Measurements from ENCODE around the gene TMEM132D.
"Not testable (repeated sequence)": the region's sequence is repeated elsewhere in the genome, so short reads cannot be mapped to it uniquely, and the experiment has no call there.

The TMEM132D gene

DNA sequence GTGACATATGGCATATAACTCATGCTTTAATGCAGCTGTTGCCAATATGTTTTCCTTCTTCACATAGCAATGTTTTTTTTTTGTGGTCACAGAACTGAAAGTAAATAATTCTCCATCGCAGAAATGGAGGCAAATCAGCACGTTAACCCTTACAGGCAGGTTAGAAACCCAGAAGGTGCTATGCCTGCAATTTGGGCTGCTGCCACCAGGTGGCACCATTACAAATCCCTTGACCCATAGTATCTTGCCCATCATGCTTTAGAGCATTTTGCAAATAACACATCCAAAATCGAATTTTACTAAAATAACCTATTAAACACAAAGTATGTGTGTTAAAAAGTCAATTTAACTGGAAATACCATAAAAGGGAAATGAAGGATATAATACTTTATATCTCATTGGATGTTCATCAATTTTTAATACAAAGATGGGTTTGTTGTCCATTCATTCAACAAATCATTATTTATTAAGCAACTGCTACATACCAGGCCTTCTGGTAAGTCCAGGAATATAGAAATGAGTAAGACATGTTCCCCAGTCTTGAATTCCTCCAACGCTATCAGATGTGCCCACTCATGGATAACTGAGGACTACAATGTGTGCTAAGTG is 710.5 kb downstream of the TMEM132D start:
- Histone ChIP-seq H3K36me3 (ENCODE audit: control insufficient read depth in 5 of 5, insufficient read depth in 5 of 5, low read length in 5 of 5) (no peaks in the 10 kb centered on the region), H3K27me3 (ENCODE audit: control insufficient read depth in 5 of 5, insufficient read depth in 4 of 5, low read length in 5 of 5) (no peaks in the 10 kb centered on the region), H3K9ac (ENCODE audit: low read length in 5 of 5) (no peak overlapping the region), H3K27ac (ENCODE audit: low read depth, low read length) (no peak overlapping the region), H3K4me3 (ENCODE audit: low read depth in 1 of 5, low read length in 5 of 5) (no peak overlapping the region), H3K9me3 (ENCODE audit: control insufficient read depth in 5 of 5, low read length in 5 of 5) (peaks cover 0 to 5% (median 4%) of the 10 kb centered on the region in 5 donors), H3K4me1 (ENCODE audit: control insufficient read depth in 5 of 5, insufficient read depth in 5 of 5, low read length in 5 of 5) (no peaks in the 10 kb centered on the region)

DNA sequence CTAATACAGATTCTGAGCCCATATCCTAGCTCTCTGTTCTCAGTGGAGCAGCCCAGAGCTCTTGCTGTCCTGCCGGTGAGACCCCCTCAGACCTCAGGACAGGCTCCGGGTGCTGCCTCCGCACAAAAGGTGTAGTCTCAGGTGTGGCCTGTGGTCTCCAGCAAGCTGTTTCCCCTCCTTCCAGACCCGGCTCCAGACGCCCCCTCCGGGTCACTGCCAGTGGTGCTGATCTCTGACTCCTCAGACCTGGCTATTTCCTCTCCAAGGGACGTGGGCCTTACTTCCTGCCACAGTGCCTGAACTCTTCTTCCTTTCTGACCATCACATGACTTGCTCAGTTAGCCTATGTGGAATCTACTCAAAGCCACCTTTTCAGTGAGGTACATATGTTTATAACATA is 713.0 kb downstream of the TMEM132D start:
- Histone ChIP-seq H3K9ac (ENCODE audit: low read length in 5 of 5) (no peak overlapping the region), H3K27me3 (ENCODE audit: control insufficient read depth in 5 of 5, insufficient read depth in 4 of 5, low read length in 5 of 5) (no peaks in the 10 kb centered on the region)

GRCh38 chr12:129189879-129190278 is 713.9 kb downstream of the TMEM132D start:
- H3K4me3 ChIP-seq (ENCODE audit: low read depth in 1 of 5, low read length in 5 of 5); H3K36me3 ChIP-seq (ENCODE audit: control insufficient read depth in 5 of 5, insufficient read depth in 5 of 5, low read length in 5 of 5); H3K27me3 ChIP-seq (ENCODE audit: control insufficient read depth in 5 of 5, insufficient read depth in 4 of 5, low read length in 5 of 5); H3K9me3 ChIP-seq (ENCODE audit: control insufficient read depth in 5 of 5, low read length in 5 of 5); H3K4me1 ChIP-seq (ENCODE audit: control insufficient read depth in 5 of 5, insufficient read depth in 5 of 5, low read length in 5 of 5); H3K9ac ChIP-seq (ENCODE audit: low read length in 5 of 5); H3K27ac ChIP-seq (ENCODE audit: low read depth, low read length): not testable (repeated sequence)

More for the DNA sequence above, 713.0 kb downstream of the TMEM132D start:
- Histone ChIP-seq H3K36me3 (ENCODE audit: control insufficient read depth in 5 of 5, insufficient read depth in 5 of 5, low read length in 5 of 5) (no peaks in the 10 kb centered on the region), H3K4me1 (ENCODE audit: control insufficient read depth in 5 of 5, insufficient read depth in 5 of 5, low read length in 5 of 5) (no peaks in the 10 kb centered on the region), H3K27ac (ENCODE audit: low read depth, low read length) (no peak overlapping the region), H3K9me3 (ENCODE audit: control insufficient read depth in 5 of 5, low read length in 5 of 5) (peaks cover 0 to 5% (median 4%) of the 10 kb centered on the region in 5 donors), H3K4me3 (ENCODE audit: low read depth in 1 of 5, low read length in 5 of 5) (no peak overlapping the region)

DNA sequence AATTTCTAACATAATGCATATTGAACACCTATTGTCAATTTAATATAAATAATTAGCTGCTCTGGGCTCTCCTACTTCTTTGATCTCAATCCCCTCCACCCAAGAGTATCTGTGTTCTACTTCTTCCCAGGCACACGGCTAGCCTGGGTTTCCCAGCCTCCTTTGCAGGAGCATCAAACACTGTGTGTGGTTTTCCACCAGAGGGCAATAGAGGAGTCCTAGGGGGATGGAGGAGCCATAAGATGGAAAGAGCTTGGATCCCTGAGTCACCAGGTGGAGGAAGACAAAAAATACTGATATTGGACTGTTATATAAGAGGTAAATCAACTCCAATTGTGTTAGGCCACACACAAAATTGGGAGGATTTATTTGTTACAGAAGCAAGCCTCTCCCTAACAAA is 716.9 kb downstream of the TMEM132D start:
- Histone ChIP-seq H3K36me3 (ENCODE audit: control insufficient read depth in 5 of 5, insufficient read depth in 5 of 5, low read length in 5 of 5) (no peaks in the 10 kb centered on the region), H3K9ac (ENCODE audit: low read length in 5 of 5) (no peak overlapping the region), H3K27ac (ENCODE audit: low read depth, low read length) (no peak overlapping the region), H3K4me1 (ENCODE audit: control insufficient read depth in 5 of 5, insufficient read depth in 5 of 5, low read length in 5 of 5) (no peaks in the 10 kb centered on the region), H3K9me3 (ENCODE audit: control insufficient read depth in 5 of 5, low read length in 5 of 5) (peaks cover 0 to 3% (median 0%) of the 10 kb centered on the region in 5 donors), H3K4me3 (ENCODE audit: low read depth in 1 of 5, low read length in 5 of 5) (no peak overlapping the region), H3K27me3 (ENCODE audit: control insufficient read depth in 5 of 5, insufficient read depth in 4 of 5, low read length in 5 of 5) (peaks cover 0 to 2% (median 0%) of the 10 kb centered on the region in 5 donors)

GRCh38 chr12:129185855-129186254 is 718.0 kb downstream of the TMEM132D start:
- H3K4me1 ChIP-seq (ENCODE audit: control insufficient read depth in 5 of 5, insufficient read depth in 5 of 5, low read length in 5 of 5) = no peaks in the 10 kb centered on the region
- no peak overlapping the region for H3K27ac ChIP-seq (ENCODE audit: low read depth, low read length)
- no peak overlapping the region for H3K9ac ChIP-seq (ENCODE audit: low read length in 5 of 5)
- H3K4me3 ChIP-seq (ENCODE audit: low read depth in 1 of 5, low read length in 5 of 5) = no peak overlapping the region
- peaks cover 0 to 2% (median 0%) of the 10 kb centered on the region in 5 donors for H3K27me3 ChIP-seq (ENCODE audit: control insufficient read depth in 5 of 5, insufficient read depth in 4 of 5, low read length in 5 of 5)
- H3K9me3 ChIP-seq (ENCODE audit: control insufficient read depth in 5 of 5, low read length in 5 of 5) = peaks cover 0 to 3% (median 0%) of the 10 kb centered on the region in 5 donors
- H3K36me3 ChIP-seq (ENCODE audit: control insufficient read depth in 5 of 5, insufficient read depth in 5 of 5, low read length in 5 of 5) = no peaks in the 10 kb centered on the region

DNA sequence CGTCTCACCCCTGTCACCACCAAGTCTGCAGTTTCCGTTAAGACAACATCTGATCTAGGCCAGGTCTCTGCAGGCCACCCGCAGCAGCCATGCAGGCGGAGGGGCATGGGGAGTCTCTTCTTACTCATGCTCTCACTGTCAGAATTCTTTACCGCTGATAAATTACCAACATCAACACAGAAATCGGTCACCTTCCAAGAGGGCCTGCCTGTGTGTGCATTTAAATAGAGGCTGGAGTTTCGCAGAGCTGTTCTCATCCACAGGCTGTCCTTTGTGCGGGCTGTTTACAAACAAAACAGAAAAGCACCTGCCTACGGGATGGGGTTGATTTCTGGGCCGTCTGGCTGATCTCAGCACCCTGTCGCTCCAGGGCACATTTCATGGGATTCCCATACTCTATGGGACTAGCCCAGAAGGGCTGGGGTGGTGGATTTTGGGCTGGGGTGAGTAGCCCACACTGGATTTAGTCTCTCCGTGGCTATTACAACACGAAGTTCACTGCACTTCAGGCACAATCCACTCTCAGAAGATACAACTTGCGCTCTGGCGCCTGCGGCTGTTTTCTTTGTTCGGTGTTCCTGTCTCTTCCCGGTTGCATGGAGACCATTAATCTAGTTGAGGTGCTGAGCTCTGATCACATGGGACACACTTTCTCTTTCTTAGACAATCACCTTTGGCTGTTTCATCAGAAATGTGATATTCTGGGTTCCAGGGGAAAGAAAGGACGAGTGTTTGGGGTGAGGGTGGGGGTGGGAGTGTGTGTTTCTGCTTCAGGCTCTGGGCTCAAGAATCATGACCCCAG is 719.5 kb downstream of the TMEM132D start:
- H3K4me3 ChIP-seq (ENCODE audit: low read depth in 1 of 5, low read length in 5 of 5) = no peak overlapping the region
- no peaks in the 10 kb centered on the region for H3K4me1 ChIP-seq (ENCODE audit: control insufficient read depth in 5 of 5, insufficient read depth in 5 of 5, low read length in 5 of 5)
- no peak overlapping the region for H3K9ac ChIP-seq (ENCODE audit: low read length in 5 of 5)
- peaks cover 0 to 3% (median 0%) of the 10 kb centered on the region in 5 donors for H3K9me3 ChIP-seq (ENCODE audit: control insufficient read depth in 5 of 5, low read length in 5 of 5)
- no peak overlapping the region for H3K27ac ChIP-seq (ENCODE audit: low read depth, low read length)
- H3K27me3 ChIP-seq (ENCODE audit: control insufficient read depth in 5 of 5, insufficient read depth in 4 of 5, low read length in 5 of 5) = peaks cover 0 to 2% (median 0%) of the 10 kb centered on the region in 5 donors
- H3K36me3 ChIP-seq (ENCODE audit: control insufficient read depth in 5 of 5, insufficient read depth in 5 of 5, low read length in 5 of 5) = no peaks in the 10 kb centered on the region

DNA sequence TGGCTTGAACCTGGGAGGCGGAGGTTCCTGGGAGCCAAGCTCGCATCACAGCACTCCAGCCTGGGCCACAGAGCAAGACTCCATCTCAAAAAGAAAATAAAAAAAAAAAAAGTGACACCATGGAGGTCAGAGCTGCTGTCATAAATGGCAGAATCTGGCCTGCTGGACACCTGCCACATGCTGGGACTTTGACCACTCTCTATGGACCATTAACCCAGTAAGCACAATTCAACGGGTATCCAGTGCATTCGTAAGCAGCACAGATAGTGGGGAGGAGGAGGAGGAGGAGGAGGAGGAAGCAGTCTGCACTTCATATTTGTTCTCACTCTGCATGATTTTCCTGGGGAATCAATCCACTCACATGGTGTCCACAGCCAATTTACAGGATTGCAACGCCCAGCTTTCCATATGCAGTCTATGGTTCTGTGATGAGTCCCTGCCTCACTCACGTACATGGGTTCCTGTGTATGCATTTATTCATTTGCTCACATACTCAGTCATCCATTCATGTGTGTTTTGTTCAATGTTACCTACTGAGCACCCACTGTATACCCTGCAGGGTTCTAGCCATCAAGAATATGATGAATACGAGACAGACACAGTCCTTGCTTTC is 723.8 kb downstream of the TMEM132D start:
- no peaks in the 10 kb centered on the region for H3K36me3 ChIP-seq (ENCODE audit: control insufficient read depth in 5 of 5, insufficient read depth in 5 of 5, low read length in 5 of 5)
- H3K4me3 ChIP-seq (ENCODE audit: low read depth in 1 of 5, low read length in 5 of 5) = no peak overlapping the region
- H3K9ac ChIP-seq (ENCODE audit: low read length in 5 of 5) = no peak overlapping the region
- H3K9me3 ChIP-seq (ENCODE audit: control insufficient read depth in 5 of 5, low read length in 5 of 5) = peaks cover 0 to 6% (median 0%) of the 10 kb centered on the region in 5 donors
- H3K4me1 ChIP-seq (ENCODE audit: control insufficient read depth in 5 of 5, insufficient read depth in 5 of 5, low read length in 5 of 5) = no peaks in the 10 kb centered on the region
- H3K27me3 ChIP-seq (ENCODE audit: control insufficient read depth in 5 of 5, insufficient read depth in 4 of 5, low read length in 5 of 5) = peaks cover 0 to 2% (median 0%) of the 10 kb centered on the region in 5 donors
- no peak overlapping the region for H3K27ac ChIP-seq (ENCODE audit: low read depth, low read length)

DNA sequence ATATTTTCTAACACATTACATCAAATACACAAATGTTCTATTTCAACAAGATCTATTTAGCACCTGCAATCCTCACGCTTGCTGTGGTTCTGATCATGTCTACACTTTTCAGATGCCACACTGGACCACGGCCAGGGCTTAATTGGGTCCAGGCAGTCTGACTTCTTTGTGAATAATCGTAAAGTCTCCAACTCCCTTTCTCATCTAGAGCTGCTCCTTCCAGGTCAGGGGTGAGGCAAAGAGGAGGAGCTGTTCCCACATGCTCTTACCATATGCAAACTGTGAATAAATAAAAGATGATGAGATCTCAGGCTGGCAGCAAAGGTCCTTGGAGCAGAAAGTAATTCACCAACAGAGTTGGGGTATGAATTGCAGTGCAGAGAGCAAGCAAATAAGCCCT is 733.9 kb downstream of the TMEM132D start:
- Histone ChIP-seq H3K27me3 (ENCODE audit: control insufficient read depth in 5 of 5, insufficient read depth in 4 of 5, low read length in 5 of 5) (peaks cover 0 to 4% (median 0%) of the 10 kb centered on the region in 5 donors), H3K4me3 (ENCODE audit: low read depth in 1 of 5, low read length in 5 of 5) (no peak overlapping the region), H3K4me1 (ENCODE audit: control insufficient read depth in 5 of 5, insufficient read depth in 5 of 5, low read length in 5 of 5) (no peaks in the 10 kb centered on the region), H3K36me3 (ENCODE audit: control insufficient read depth in 5 of 5, insufficient read depth in 5 of 5, low read length in 5 of 5) (no peaks in the 10 kb centered on the region), H3K27ac (ENCODE audit: low read depth, low read length) (no peak overlapping the region), H3K9ac (ENCODE audit: low read length in 5 of 5) (no peak overlapping the region), H3K9me3 (ENCODE audit: control insufficient read depth in 5 of 5, low read length in 5 of 5) (peaks cover 0 to 9% (median 7%) of the 10 kb centered on the region in 5 donors)

DNA sequence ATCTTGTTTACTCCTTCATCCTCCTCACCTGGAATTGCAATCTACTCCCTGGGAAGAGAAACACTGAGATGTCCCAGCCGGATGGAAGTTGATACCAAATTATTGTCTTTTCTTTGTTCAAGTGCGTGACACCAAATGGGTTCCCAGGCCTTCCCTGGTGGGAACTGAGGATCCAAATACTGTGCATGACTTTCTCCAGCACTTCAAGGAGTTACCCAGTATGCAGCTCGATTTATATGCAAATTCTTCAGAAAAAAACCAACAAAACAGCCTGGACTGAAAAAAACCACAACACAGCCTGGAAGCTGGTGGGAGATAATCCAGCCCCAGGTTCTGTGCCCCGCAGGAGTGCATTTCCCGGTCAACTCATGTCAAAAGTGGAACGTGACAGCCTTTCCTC is 740.0 kb downstream of the TMEM132D start:
- Histone ChIP-seq H3K9me3 (ENCODE audit: control insufficient read depth in 5 of 5, low read length in 5 of 5) (peaks cover 3 to 19% (median 12%) of the 10 kb centered on the region in 5 donors), H3K36me3 (ENCODE audit: control insufficient read depth in 5 of 5, insufficient read depth in 5 of 5, low read length in 5 of 5) (no peaks in the 10 kb centered on the region), H3K27ac (ENCODE audit: low read depth, low read length) (no peak overlapping the region), H3K9ac (ENCODE audit: low read length in 5 of 5) (no peak overlapping the region), H3K27me3 (ENCODE audit: control insufficient read depth in 5 of 5, insufficient read depth in 4 of 5, low read length in 5 of 5) (peaks cover 0 to 3% (median 0%) of the 10 kb centered on the region in 5 donors), H3K4me3 (ENCODE audit: low read depth in 1 of 5, low read length in 5 of 5) (no peak overlapping the region), H3K4me1 (ENCODE audit: control insufficient read depth in 5 of 5, insufficient read depth in 5 of 5, low read length in 5 of 5) (no peaks in the 10 kb centered on the region)

DNA sequence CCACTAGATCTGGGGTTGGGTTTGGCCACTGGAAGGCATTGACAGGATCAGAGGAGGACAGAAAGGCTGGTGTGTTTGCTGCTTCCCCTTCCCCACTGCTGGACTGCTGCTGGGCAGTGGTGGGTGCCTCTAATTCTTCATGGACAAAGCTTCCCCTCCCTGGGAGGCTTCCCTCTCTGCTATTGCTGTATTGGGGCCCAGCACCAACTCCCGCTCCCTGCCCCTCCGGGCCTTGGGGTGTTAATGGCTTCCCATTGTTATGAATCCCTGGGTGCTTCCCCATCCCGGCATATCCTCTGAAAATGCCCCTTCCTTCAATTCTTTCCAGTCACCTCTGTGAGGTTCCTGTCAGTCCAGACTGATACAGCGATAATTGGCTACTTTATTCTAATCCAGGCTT is 740.4 kb downstream of the TMEM132D start:
- H3K27me3 ChIP-seq (ENCODE audit: control insufficient read depth in 5 of 5, insufficient read depth in 4 of 5, low read length in 5 of 5) = peaks cover 0 to 3% (median 0%) of the 10 kb centered on the region in 5 donors
- H3K9me3 ChIP-seq (ENCODE audit: control insufficient read depth in 5 of 5, low read length in 5 of 5) = peaks cover 3 to 19% (median 11%) of the 10 kb centered on the region in 5 donors
- H3K4me3 ChIP-seq (ENCODE audit: low read depth in 1 of 5, low read length in 5 of 5) = no peak overlapping the region
- no peaks in the 10 kb centered on the region for H3K36me3 ChIP-seq (ENCODE audit: control insufficient read depth in 5 of 5, insufficient read depth in 5 of 5, low read length in 5 of 5)
- no peak overlapping the region for H3K27ac ChIP-seq (ENCODE audit: low read depth, low read length)
- H3K9ac ChIP-seq (ENCODE audit: low read length in 5 of 5) = no peak overlapping the region
- no peaks in the 10 kb centered on the region for H3K4me1 ChIP-seq (ENCODE audit: control insufficient read depth in 5 of 5, insufficient read depth in 5 of 5, low read length in 5 of 5)
